ENCODE data around the gene MYRIP.

Gene MYRIP

GRCh38 chr3:40086890-40087883 is 277.8 kb downstream of the MYRIP start:
- ATAC-seq = no peak

DNA sequence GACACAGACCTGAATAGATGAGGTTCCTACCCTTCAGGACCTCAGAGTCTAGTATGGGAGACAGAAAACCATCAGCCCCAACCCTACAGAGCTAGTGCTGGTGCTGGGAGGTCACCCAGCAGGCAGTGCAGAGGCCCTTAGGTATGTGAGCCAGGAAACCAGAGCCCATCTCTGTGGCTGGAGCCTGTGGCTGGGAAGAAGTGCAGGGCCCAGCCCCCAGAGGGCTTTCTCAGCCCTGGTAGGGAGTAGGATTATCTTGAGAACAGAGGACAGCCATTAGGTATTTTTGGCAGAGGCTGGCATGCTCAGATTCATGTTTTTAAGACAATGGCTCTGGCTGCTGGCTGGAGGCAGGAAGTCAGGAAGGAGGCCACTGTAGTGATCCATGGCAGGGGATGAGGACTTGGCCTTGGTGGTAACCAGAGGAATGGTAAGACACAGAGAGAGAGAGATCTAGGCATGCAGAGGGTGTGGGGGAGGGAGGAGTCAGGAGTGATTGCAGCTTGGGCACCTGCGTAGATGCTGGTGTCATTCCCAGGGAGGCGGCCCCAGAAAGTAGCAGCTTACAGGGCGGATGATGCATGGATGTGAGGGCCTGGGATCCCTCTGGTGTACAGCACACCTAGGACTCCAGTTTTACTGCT is 279.2 kb downstream of the MYRIP start:
- ATAC-seq = no peak

- no peak for ATAC-seq
Observed at GRCh38 chr3:40096661-40097111, 287.3 kb downstream of the MYRIP start.

DNA sequence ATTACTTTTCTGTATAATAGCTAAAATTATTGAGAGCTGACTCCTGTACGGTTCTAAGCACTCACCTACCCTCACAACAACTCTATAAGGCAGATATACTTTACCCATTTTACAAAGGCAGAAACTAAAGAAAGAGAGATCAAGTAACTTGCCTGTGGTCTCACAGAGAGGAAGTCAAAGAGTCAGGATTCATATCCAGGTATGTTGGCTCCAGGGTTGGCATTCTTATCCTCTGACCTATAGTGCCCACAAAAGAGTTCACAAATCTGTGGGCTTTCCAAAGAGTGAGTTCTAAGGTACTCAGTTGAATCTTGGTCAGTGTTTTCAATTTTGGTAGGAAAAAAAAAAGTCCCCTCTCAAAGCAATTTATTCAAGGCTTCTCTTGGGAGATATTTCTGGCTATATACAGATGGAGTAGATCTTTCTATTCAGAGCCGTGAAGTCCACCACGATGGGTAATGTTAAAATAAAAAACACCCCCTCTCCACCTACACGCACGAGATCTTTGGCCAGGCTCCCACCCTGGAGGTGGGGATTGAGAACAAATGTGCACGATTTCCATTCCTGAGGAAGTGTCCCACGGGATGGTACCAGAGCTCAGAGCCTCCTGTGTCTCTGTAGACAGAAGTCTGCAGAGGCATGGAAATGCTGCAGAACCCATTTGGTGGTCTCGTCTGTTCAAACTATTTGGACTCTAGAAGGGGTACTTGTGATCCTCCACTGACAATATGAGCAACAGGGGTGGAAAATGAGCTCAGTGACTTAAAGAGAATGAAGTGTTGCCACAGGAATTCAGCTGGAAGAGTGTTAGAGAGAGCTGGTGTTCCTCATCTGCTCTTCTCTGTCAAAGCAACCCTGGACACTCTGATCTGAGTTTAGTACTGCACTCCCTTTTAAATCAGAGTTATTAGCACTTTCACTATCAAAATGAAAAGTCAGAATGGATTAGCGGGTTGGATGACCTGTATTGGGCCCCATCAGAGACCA is 288.0 kb downstream of the MYRIP start:
- ATAC-seq = no peak

GRCh38 chr3:40098261-40098759 is 288.9 kb downstream of the MYRIP start:
- ATAC-seq = no peak

DNA sequence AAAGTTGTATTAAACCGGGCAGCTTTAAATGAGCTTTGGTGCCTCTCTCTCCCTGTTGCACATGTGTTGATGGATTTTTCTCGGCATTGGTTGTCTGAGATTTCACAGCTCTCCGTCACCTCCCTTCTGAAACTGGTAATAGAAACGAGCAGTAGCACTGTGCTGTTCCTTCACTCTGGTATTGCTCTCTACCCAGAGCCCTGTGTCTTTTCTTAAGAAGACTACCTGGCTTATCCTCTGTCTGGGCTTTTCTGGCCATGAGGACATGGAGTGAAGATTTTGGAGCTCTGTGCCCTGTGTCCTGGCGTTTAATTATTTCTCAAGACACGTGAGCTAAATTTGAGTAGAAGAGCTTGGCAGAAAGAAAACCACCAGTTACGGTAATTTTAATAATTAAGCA is 290.5 kb downstream of the MYRIP start:
- no peak for ATAC-seq

DNA sequence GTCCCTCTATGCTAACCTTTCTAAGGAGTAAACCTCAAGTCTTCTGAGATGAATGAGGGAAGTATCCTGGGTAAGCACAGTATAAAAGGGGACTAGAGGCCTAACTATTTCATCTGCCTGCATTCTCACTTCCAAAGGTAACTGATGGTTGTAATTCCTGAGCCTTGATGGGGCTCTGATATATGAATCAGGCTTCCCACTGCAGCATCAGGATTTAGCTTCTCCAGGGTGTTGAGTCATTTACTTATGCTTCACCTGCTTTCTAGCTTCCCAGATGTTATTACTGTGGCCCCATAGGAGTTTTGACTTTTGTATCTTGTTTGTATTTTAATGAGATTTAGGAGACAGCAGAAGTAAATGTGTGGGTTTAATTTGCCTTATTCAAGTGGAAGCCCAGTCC is 292.8 kb downstream of the MYRIP start:
- ATAC-seq = no peak

DNA sequence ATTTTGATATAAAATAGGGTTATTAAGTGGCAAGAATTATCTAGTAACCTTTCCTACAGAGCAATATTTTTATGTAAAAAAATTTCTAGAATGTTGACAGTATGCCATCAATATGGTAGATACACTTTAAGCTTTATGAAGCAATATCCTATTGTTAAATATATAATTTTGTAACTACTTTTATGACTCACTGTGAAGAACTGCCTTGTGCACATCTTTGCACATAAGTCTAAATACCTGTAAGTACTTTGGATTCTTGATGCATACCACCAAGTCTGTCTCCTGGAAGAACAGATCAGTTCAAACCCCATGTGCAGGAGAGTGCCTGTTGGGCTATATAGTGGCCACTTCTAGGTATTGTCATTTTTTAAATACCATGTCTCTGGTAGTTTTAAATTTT is 294.4 kb downstream of the MYRIP start:
- ATAC-seq = no peak

- ATAC-seq = no peak
Observed at GRCh38 chr3:40104441-40104840, 295.0 kb downstream of the MYRIP start.

DNA sequence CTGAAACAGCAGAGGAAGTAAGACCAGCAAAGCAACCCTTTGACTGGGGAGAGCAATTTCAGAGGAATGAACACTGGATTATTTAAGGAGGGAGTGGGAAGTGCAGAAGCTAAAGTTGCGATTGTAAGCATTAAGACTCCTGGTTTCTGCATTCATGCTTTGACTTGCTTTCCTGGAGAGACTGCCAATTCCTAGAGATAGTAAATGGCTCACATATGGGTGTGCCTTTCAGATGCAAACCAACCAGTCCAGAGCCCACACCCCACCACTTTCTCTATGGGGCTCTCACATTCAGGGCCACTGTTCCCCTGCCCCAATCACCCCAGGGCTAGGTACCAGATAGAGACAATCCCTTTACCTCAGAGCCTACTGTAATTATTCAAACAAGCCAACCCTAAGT is 299.2 kb downstream of the MYRIP start:
- no peak for ATAC-seq

GRCh38 chr3:40109641-40110490 is 300.5 kb downstream of the MYRIP start:
- no peak for ATAC-seq

DNA sequence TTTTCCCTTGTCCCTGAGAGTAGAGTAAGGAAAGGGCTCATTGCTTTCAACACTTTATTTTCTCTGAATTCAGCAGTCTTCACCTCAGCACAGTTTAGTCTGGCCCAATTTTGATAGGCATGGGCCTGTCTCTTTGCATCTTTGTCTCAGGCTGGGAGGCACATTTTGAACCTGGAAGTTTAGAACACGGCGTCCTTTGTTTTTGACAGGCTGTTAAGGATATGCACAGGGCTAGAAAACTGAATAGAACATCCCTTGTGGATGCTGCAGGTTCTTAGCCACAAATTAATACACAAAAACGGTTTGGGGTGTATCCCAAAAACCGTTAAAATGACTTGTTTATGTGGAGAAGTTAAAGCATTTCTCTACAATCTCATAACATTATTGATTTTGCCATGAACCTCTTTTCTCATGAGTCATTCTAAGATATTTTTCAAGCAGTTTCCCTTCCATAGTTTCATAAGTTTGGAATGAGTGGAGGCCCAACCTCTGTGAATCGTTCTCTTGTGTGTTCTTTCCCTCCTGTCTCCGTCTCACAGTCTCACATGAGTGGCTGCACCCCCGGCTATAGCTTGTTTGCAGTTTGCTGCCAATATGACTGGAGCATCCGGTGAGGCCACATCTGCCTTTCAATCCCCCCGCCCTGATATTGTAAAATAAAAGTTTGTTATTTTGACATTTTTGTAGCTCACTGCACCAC is 307.2 kb downstream of the MYRIP start:
- no peak for ATAC-seq

GRCh38 chr3:40118091-40118490 is 308.7 kb downstream of the MYRIP start:
- no peak for ATAC-seq

DNA sequence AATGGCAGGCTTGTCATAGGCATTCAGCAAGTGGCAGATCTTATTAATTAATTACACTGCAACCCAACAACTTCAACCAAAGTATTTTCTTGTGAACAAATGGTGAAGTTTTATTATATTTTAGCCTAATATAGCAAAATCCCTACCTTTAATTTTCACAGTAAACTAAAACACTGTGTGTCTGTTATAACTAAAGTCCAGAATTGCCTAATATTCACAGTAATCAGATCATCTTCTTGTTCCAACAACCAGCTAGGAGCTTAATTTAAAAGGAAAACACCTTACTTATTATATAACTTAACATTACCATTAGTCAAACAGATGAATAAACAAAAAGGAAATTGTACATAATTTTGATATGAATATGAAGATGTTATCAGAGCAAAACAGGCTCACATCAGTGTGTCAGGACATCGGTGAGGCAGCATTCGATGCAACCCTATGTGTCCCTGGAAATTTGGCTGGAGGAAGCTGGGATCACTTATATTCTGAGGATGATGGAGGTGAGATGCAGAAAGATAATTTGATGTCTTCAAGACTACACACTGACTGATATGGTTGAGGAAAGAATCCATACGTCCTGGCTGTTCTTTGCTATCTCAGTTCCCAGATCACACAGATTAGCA is 310.8 kb downstream of the MYRIP start:
- ATAC-seq = no peak

- ATAC-seq = no peak
Observed at GRCh38 chr3:40120806-40121205, 311.4 kb downstream of the MYRIP start.

DNA sequence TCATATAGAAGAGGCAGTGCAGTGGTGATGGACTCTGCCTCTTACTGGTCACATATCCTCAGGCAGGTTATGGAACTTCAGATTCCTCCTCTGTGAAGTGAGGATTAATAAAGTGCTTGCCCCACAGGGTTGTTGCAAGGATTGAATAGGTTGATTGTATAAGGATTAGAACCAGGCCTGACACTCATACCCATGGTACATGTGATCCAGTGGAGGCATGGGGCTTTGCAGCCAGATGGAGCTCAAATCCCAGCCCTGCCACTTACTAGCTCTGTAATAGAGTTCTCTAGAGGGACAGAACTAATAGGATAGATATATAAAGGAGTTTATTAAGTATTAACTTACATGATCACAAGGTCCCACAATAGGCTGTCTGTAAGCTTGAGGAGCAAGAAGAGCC is 315.5 kb downstream of the MYRIP start:
- no peak for ATAC-seq

GRCh38 chr3:40128166-40128565 is 318.8 kb downstream of the MYRIP start:
- no peak for ATAC-seq

GRCh38 chr3:40129510-40129909 is 320.1 kb downstream of the MYRIP start:
- ATAC-seq = no peak

GRCh38 chr3:40129981-40130380 is 320.6 kb downstream of the MYRIP start:
- ATAC-seq = no peak

DNA sequence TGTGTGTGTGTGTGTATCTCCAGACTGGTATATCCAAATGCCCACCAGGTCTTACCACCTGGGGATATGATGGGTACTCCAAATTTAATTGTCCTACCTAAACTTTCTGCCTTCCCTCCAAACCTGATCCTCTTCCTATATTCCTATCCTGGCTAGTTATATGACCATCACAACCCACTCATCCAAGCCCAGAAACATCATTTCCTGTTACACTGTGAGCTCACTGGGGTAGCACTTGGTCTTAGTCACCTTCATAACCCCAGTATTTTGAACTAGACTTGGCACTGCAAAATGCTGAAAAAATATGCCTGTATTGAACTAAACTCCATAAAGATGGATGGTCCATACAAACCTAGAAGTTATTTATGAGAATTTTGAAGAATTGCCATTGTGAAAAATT is 321.3 kb downstream of the MYRIP start:
- ATAC-seq = no peak
